ENCODE data around the gene PITPNC1. TPM values are rescaled to one million over a fixed set of nuclear protein-coding genes. Genes with fewer than 3 reads are reported as not detected.

Gene PITPNC1
- polyA plus RNA-seq, 1 of the 3 experiments (the other 2 are of a cell fraction), result 18.4 TPM

DNA sequence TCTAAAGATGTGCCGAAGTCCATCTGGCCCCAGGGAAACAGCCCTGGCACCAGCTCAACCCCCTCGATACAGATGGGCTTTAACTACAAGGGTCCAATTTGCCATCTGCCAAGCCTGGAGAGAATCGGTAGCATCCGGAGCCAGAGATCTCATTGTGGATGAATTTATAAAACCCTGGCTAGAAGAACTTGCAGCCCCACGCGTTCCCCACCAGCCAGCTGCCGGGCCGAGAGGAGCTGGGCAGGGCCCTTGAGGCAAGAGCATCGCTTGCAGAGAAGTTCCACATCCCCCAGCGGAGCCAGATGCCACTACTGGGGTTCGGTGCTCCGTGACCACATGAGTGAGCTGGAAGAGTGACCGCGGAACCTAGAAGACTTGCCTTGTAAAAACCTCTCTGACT is 275.4 kb downstream of the PITPNC1 start:
- Histone ChIP-seq H3F3A (replicated peaks; ENCODE audit: insufficient read depth) (no peaks in the 10 kb centered on the region), H3K9me2 (no peaks in the 10 kb centered on the region), H3K4me2 (no peak overlapping the region), H3K79me2 (ENCODE audit: insufficient read depth) (no peaks in the 10 kb centered on the region), H3K36me3 (replicated peaks in 1 of 2; ENCODE audit: control insufficient read depth in 1 of 2, insufficient read depth in 2 of 2, low read length in 1 of 2) (no peaks in the 10 kb centered on the region), H3K27me3 (ENCODE audit: insufficient read depth) (no peaks in the 10 kb centered on the region), H3K4me1 (ENCODE audit: control insufficient read depth in 1 of 2, insufficient read depth in 2 of 2, low read depth in 1 of 2, low read length in 1 of 2) (peaks cover 0 to 7% of the 10 kb centered on the region in 2 experiments; a peak in 1 of 4 replicates), H2AFZ (ENCODE audit: low read depth) (no peak overlapping the region), H3K4me3 (ENCODE audit: low read depth in 2 of 2, low read length in 1 of 2) (no peak overlapping the region), H3K9ac (no peak overlapping the region), H3K27ac (ENCODE audit: low read depth in 2 of 2, low read length in 1 of 2) (no peak overlapping the region), H4K20me1 (ENCODE audit: insufficient read depth) (no peaks in the 10 kb centered on the region), H3K9me3 (no peaks in the 10 kb centered on the region)
- WGBS (ENCODE audit: low lambda C conversion rate), result 92% methylated on average over 14 of the region's 14 CpGs
- DNase-seq, result no peak
- TF ChIP-seq RFX5 (IDR thresholded peaks at IDR 0.05; ENCODE audit: low read length) (no peak), RAD21 (IDR thresholded peaks at IDR 0.05; ENCODE audit: low read length) (no peak), SMC3 (IDR thresholded peaks at IDR 0.05; ENCODE audit: low read depth, low read length) (no peak), EP300 (IDR thresholded peaks at IDR 0.05; ENCODE audit: borderline replicate concordance in 1 of 2, low read depth in 1 of 2, low read length in 1 of 2) (no peak), TEAD4 (IDR thresholded peaks at IDR 0.05; ENCODE audit: borderline replicate concordance, insufficient read depth) (no peak), SIN3A (IDR thresholded peaks at IDR 0.05; ENCODE audit: borderline replicate concordance, low read depth, low read length) (no peak), CHD2 (IDR thresholded peaks at IDR 0.05; ENCODE audit: low read length, partially characterized antibody) (no peak), EZH2phosphoT487 (IDR thresholded peaks at IDR 0.05; ENCODE audit: borderline replicate concordance, low read depth) (no peak)
- TF ChIP-seq, protein P1, sequence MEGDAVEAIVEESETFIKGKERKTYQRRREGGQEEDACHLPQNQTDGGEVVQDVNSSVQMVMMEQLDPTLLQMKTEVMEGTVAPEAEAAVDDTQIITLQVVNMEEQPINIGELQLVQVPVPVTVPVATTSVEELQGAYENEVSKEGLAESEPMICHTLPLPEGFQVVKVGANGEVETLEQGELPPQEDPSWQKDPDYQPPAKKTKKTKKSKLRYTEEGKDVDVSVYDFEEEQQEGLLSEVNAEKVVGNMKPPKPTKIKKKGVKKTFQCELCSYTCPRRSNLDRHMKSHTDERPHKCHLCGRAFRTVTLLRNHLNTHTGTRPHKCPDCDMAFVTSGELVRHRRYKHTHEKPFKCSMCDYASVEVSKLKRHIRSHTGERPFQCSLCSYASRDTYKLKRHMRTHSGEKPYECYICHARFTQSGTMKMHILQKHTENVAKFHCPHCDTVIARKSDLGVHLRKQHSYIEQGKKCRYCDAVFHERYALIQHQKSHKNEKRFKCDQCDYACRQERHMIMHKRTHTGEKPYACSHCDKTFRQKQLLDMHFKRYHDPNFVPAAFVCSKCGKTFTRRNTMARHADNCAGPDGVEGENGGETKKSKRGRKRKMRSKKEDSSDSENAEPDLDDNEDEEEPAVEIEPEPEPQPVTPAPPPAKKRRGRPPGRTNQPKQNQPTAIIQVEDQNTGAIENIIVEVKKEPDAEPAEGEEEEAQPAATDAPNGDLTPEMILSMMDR (IDR thresholded peaks at IDR 0.05), result no peak
- ChIA-PET CTCF (interaction anchor here (2.1 kb wide), 1 partner anchor 274 kb away, joined by 10 read pairs; no protein-coding TSS in a partner anchor), POLR2A (no interaction called here)

DNA sequence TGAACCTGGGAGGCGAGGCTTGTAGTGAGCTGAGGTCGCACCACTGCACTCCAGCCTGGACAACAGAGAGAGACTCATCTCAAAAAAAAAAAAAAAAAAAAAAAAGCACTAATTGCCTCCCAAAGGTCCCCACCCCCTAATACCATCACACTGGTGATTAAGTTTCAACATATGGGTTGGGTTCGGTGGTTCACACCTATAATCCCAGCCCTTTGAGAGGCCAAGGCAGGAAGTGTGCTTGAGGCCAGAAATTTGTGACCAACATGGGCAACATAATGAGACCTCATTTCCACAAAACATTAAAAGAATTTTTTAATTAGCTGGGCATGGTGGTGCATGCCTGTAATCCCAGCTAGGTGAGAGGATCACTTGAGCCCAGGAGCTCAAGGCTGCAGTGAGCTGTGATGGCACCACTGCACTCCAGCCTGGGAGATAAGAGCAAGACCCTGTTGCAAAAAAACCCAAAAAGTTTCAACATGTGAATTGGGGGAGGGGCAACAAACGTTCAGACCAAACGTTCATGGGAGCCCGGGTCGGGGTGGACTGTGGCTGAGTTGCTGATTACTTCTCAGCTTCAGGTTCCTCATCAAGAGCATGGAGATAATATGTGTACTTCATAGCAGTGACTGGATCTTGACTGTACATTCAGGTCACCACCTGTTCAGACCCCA is 278.5 kb downstream of the PITPNC1 start:
- CTCF ChIA-PET, result interaction anchor here (1.2 kb wide), 1 partner anchor 18 kb away, joined by 3 read pairs; no protein-coding TSS in a partner anchor
- peaks cover 0 to 6% of the 10 kb centered on the region in 2 experiments for H3K36me3 ChIP-seq (replicated peaks in 1 of 2; ENCODE audit: control insufficient read depth in 1 of 2, insufficient read depth in 2 of 2, low read length in 1 of 2)
- WGBS (ENCODE audit: low lambda C conversion rate), result 81% methylated on average over 7 of the region's 7 CpGs
- TF ChIP-seq, protein P2, sequence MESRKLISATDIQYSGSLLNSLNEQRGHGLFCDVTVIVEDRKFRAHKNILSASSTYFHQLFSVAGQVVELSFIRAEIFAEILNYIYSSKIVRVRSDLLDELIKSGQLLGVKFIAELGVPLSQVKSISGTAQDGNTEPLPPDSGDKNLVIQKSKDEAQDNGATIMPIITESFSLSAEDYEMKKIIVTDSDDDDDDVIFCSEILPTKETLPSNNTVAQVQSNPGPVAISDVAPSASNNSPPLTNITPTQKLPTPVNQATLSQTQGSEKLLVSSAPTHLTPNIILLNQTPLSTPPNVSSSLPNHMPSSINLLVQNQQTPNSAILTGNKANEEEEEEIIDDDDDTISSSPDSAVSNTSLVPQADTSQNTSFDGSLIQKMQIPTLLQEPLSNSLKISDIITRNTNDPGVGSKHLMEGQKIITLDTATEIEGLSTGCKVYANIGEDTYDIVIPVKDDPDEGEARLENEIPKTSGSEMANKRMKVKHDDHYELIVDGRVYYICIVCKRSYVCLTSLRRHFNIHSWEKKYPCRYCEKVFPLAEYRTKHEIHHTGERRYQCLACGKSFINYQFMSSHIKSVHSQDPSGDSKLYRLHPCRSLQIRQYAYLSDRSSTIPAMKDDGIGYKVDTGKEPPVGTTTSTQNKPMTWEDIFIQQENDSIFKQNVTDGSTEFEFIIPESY (IDR thresholded peaks at IDR 0.05; ENCODE audit: borderline replicate concordance, low read depth), result no peak
- TF ChIP-seq, protein P3, sequence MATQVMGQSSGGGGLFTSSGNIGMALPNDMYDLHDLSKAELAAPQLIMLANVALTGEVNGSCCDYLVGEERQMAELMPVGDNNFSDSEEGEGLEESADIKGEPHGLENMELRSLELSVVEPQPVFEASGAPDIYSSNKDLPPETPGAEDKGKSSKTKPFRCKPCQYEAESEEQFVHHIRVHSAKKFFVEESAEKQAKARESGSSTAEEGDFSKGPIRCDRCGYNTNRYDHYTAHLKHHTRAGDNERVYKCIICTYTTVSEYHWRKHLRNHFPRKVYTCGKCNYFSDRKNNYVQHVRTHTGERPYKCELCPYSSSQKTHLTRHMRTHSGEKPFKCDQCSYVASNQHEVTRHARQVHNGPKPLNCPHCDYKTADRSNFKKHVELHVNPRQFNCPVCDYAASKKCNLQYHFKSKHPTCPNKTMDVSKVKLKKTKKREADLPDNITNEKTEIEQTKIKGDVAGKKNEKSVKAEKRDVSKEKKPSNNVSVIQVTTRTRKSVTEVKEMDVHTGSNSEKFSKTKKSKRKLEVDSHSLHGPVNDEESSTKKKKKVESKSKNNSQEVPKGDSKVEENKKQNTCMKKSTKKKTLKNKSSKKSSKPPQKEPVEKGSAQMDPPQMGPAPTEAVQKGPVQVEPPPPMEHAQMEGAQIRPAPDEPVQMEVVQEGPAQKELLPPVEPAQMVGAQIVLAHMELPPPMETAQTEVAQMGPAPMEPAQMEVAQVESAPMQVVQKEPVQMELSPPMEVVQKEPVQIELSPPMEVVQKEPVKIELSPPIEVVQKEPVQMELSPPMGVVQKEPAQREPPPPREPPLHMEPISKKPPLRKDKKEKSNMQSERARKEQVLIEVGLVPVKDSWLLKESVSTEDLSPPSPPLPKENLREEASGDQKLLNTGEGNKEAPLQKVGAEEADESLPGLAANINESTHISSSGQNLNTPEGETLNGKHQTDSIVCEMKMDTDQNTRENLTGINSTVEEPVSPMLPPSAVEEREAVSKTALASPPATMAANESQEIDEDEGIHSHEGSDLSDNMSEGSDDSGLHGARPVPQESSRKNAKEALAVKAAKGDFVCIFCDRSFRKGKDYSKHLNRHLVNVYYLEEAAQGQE (IDR thresholded peaks at IDR 0.05; ENCODE audit: low read depth, low read length), result no peak
- TF ChIP-seq TCF12 (IDR thresholded peaks at IDR 0.05) (no peak), MXI1 (IDR thresholded peaks at IDR 0.05; ENCODE audit: low read depth, low read length) (no peak), POLR2AphosphoS5 (IDR thresholded peaks at IDR 0.05; ENCODE audit: low read depth, low read length) (no peak), FOXJ3 (CRISPR knock-in tag; IDR thresholded peaks at IDR 0.05) (no peak), NFIC (IDR thresholded peaks at IDR 0.05; ENCODE audit: borderline replicate concordance) (no peak), FOXM1 (IDR thresholded peaks at IDR 0.05; ENCODE audit: low read depth) (no peak)
- TF ChIP-seq, protein P1 (IDR thresholded peaks at IDR 0.05), result no peak

More for the DNA sequence above, 278.5 kb downstream of the PITPNC1 start:
- no peaks in the 10 kb centered on the region; the same call in 1 of the 2 replicates for H3K9me3 ChIP-seq
- no peak overlapping the region for H3K4me2 ChIP-seq
- no peak overlapping the region for H3K4me3 ChIP-seq (ENCODE audit: low read depth in 2 of 2, low read length in 1 of 2)
- no peak overlapping the region for H2AFZ ChIP-seq (ENCODE audit: low read depth)
- no peaks in the 10 kb centered on the region for H3K4me1 ChIP-seq (ENCODE audit: control insufficient read depth in 1 of 2, insufficient read depth in 2 of 2, low read depth in 1 of 2, low read length in 1 of 2)
- H4K20me1 ChIP-seq (ENCODE audit: insufficient read depth), result no peaks in the 10 kb centered on the region
- no peaks in the 10 kb centered on the region for H3K9me2 ChIP-seq
- H3K9ac ChIP-seq, result no peak overlapping the region
- no peaks in the 10 kb centered on the region for H3K79me2 ChIP-seq (ENCODE audit: insufficient read depth)
- no peak overlapping the region for H3K27ac ChIP-seq (ENCODE audit: low read depth in 2 of 2, low read length in 1 of 2)
- no peaks in the 10 kb centered on the region for H3F3A ChIP-seq (replicated peaks; ENCODE audit: insufficient read depth)
- DNase-seq, result no peak
- POLR2A ChIA-PET, result interaction anchor here (0.6 kb wide), 1 partner anchor 85 kb away, joined by 3 read pairs; no protein-coding TSS in a partner anchor
- H3K27me3 ChIP-seq (ENCODE audit: insufficient read depth), result no peaks in the 10 kb centered on the region
